Kasumi-1 (cell line): Measurements from ENCODE around the gene RNF19B.
A peak's percentile ranks its signal among the peaks of the same experiment; 100 is the strongest.
"Not testable (repeated sequence)": the region's sequence is repeated elsewhere in the genome, so short reads cannot be mapped to it uniquely, and the experiment has no call there.

ENCODE experiments used
- DNase-seq, 2 experiments: peaks; one replicate each; lab custom pipeline; 2025; lab: John Stamatoyannopoulos, UW

Gene RNF19B

GRCh38 chr1:32992489-32993323, 28.1 kb upstream of the RNF19B start:
- DNase-seq: peak; percentile 97

- no peak for DNase-seq
Measured at GRCh38 chr1:32991819-32992488, 27.3 kb upstream of the RNF19B start.

- DNase-seq: no peak
Measured at GRCh38 chr1:32991386-32991785, 26.8 kb upstream of the RNF19B start.

- no peak for DNase-seq
Measured at GRCh38 chr1:32990887-32991286, 26.3 kb upstream of the RNF19B start.

GRCh38 chr1:32989160-32990050, 24.8 kb upstream of the RNF19B start:
- peak; percentile 65 to 70 for DNase-seq

- DNase-seq: no peak
Measured at GRCh38 chr1:32988665-32989064, 24.1 kb upstream of the RNF19B start.

- no peak for DNase-seq
Measured at GRCh38 chr1:32985226-32985625, 20.6 kb upstream of the RNF19B start.

GRCh38 chr1:32984455-32985171, 20.0 kb upstream of the RNF19B start:
- no peak for DNase-seq

GRCh38 chr1:32984090-32984454, 19.5 kb upstream of the RNF19B start:
- no peak for DNase-seq

- DNase-seq: no peak
Measured at GRCh38 chr1:32983020-32983419, 18.4 kb upstream of the RNF19B start.

- peak; percentile 94 to 97 for DNase-seq
Measured at GRCh38 chr1:32981003-32981901, 16.6 kb upstream of the RNF19B start.

- no peak for DNase-seq
Measured at GRCh38 chr1:32980080-32980479, 15.5 kb upstream of the RNF19B start.

- DNase-seq: no peak
Measured at GRCh38 chr1:32978854-32979253, 14.2 kb upstream of the RNF19B start.

GRCh38 chr1:32977546-32978087, 13.0 kb upstream of the RNF19B start:
- DNase-seq: no peak

GRCh38 chr1:32975055-32975454, 10.4 kb upstream of the RNF19B start:
- not testable (repeated sequence) for DNase-seq

GRCh38 chr1:32973458-32973857, 8.8 kb upstream of the RNF19B start:
- not testable (repeated sequence) for DNase-seq

- no peak for DNase-seq
Measured at GRCh38 chr1:32972814-32973428, 8.3 kb upstream of the RNF19B start.

GRCh38 chr1:32971576-32971975, 7.0 kb upstream of the RNF19B start:
- no peak for DNase-seq

GRCh38 chr1:32971156-32971555, 6.5 kb upstream of the RNF19B start:
- no peak for DNase-seq

GRCh38 chr1:32969566-32969965, 5.0 kb upstream of the RNF19B start:
- no peak for DNase-seq
